ENCODE measurements around the gene CBX8.

Gene CBX8

GRCh38 chr17:79750650-79751545 lies 46.0 kb downstream of the CBX8 start:
- DNase-seq (ENCODE audit: low read depth in 2 of 2): no peak

- DNase-seq (ENCODE audit: low read depth in 2 of 2): no peak
These were observed 46.9 kb downstream of the CBX8 start for GRCh38 chr17:79749958-79750357.

GRCh38 chr17:79749156-79749815 lies 47.6 kb downstream of the CBX8 start:
- DNase-seq (ENCODE audit: low read depth in 2 of 2): no peak

GRCh38 chr17:79748295-79749099 lies 48.4 kb downstream of the CBX8 start:
- no peak for DNase-seq (ENCODE audit: low read depth in 2 of 2)

GRCh38 chr17:79747508-79748294 lies 49.2 kb downstream of the CBX8 start:
- no peak for DNase-seq (ENCODE audit: low read depth in 2 of 2)

GRCh38 chr17:79746889-79747507 lies 49.9 kb downstream of the CBX8 start:
- DNase-seq (ENCODE audit: low read depth in 2 of 2): no peak

- DNase-seq (ENCODE audit: low read depth in 2 of 2): no peak
These were observed 51.2 kb downstream of the CBX8 start for GRCh38 chr17:79745641-79746105.

GRCh38 chr17:79743614-79744013 lies 53.3 kb downstream of the CBX8 start:
- DNase-seq (ENCODE audit: low read depth in 2 of 2): no peak

- no peak for DNase-seq (ENCODE audit: low read depth in 2 of 2)
These were observed 53.9 kb downstream of the CBX8 start for GRCh38 chr17:79742951-79743476.

GRCh38 chr17:79742589-79742918 lies 54.3 kb downstream of the CBX8 start:
- no peak for DNase-seq (ENCODE audit: low read depth in 2 of 2)
